Osteocyte (in vitro differentiated cells): ENCODE results near the gene PPFIA3. TPM values are rescaled to one million over a fixed set of nuclear protein-coding genes. Genes with fewer than 3 reads are reported as not detected.
A peak's percentile ranks its signal among the peaks of the same experiment; 100 is the strongest.

Source experiments
- DNase-seq: peaks from one replicate; pipeline ENCODE4 v3.0.0; 2021; ENCODE audit warnings: mixed read lengths; ENCODE audit not compliant: unreplicated experiment; ENCODE audit errors: extremely low spot score
- H3K27ac Mint-ChIP-seq: one replicate; pipeline ENCODE4 v1.8.0; 2021; ENCODE audit warnings: mild to moderate bottlenecking, mixed read lengths; ENCODE audit not compliant: unreplicated experiment
- H3K27me3 Mint-ChIP-seq: one replicate; pipeline ENCODE4 v1.8.0; 2021; ENCODE audit warnings: mixed read lengths; ENCODE audit not compliant: unreplicated experiment
- H3K36me3 Mint-ChIP-seq: one replicate; pipeline ENCODE4 v1.8.0; 2021; ENCODE audit warnings: mixed read lengths; ENCODE audit not compliant: unreplicated experiment
- H3K4me1 Mint-ChIP-seq: one replicate; pipeline ENCODE4 v1.8.0; 2021; ENCODE audit warnings: mixed read lengths; ENCODE audit not compliant: unreplicated experiment
- H3K4me3 Mint-ChIP-seq: one replicate; pipeline ENCODE4 v1.8.0; 2021; ENCODE audit warnings: mild to moderate bottlenecking, moderate library complexity, mixed read lengths; ENCODE audit not compliant: unreplicated experiment
- H3K9me3 Mint-ChIP-seq: one replicate; pipeline ENCODE4 v1.8.0; 2021; ENCODE audit warnings: mixed read lengths; ENCODE audit not compliant: unreplicated experiment
- CTCF ChIP-seq: fragments of 200-600 bp; sonication (generic); IDR thresholded peaks from 2 replicates; pipeline ENCODE4 v1.5.0; 2021; ENCODE audit warnings: antibody characterized with exemption, mild to moderate bottlenecking, moderate library complexity
- total RNA-seq: library from RNA; stranded (reverse); gene quantifications from 2 replicates; pipeline ENCODE4 v1.2.1, GENCODE V29; 2021

The PPFIA3 gene
- total RNA-seq, 1 donor from 2014 or later = 6.6 TPM

GRCh38 chr19:49097453-49098288 is 21.7 kb upstream of the PPFIA3 start:
- Mint-ChIP-seq H3K36me3 (peaks cover 42% of the 10 kb centered on the region), H3K27ac (peak overlapping the region; percentile 61), H3K27me3 (no peaks in the 10 kb centered on the region), H3K9me3 (no peaks in the 10 kb centered on the region), H3K4me3 (no peak overlapping the region), H3K4me1 (peaks cover 9% of the 10 kb centered on the region)
- TF ChIP-seq CTCF = peak; percentile 98
- DNase-seq = peak; percentile 94

- no peak overlapping the region for H3K4me3 Mint-ChIP-seq
- peaks cover 40% of the 10 kb centered on the region for H3K36me3 Mint-ChIP-seq
- no peaks in the 10 kb centered on the region for H3K9me3 Mint-ChIP-seq
- no peak for TF ChIP-seq CTCF
- no peak overlapping the region for H3K27ac Mint-ChIP-seq
- no peak for DNase-seq
- peaks cover 9% of the 10 kb centered on the region for H3K4me1 Mint-ChIP-seq
- no peaks in the 10 kb centered on the region for H3K27me3 Mint-ChIP-seq
Measured at GRCh38 chr19:49098795-49099194, 20.5 kb upstream of the PPFIA3 start.

DNA sequence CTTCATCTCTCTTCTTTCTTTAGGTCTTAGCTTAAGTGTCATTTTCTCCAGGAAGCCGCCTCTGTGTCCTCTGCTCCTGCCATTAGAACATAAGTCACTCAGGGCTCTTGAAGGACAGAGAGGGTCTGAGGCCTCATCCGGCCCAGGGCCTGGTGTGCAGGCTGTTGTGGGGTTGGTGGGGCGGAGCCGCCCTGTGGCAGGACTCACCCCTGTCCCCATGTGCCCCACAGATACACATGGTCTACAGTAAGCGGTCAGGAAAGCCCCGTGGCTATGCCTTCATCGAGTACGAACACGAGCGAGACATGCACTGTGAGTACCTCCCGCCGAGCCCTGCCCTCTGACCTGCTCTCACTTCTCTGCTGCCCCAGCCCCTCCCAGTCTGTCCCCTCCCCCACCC is 18.2 kb upstream of the PPFIA3 start:
- Mint-ChIP-seq H3K4me1 (peaks cover 9% of the 10 kb centered on the region), H3K4me3 (no peak overlapping the region), H3K27ac (no peak overlapping the region), H3K9me3 (no peaks in the 10 kb centered on the region), H3K27me3 (no peaks in the 10 kb centered on the region), H3K36me3 (peaks cover 42% of the 10 kb centered on the region)
- TF ChIP-seq CTCF = no peak
- no peak for DNase-seq

DNA sequence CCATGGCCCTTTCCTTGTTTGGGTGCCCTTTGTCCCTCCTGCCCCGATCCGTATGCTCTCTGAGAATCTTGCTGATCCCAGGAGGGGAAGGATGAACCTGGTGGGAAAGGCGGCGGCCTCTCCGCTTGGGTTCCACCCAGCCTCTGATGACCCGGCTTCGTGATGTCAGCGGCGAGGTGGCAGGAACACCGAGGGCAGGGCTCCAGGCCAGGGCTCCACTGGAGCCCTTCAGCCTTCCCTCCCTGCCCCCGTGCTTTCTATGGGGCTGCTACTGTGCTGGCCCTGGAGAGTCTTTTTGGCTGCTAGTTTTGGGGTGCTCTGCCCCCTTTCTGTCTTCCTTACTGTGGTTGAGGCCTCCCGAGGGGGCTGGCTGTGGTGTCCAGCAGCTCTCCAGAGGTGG is 17.0 kb upstream of the PPFIA3 start:
- no peak overlapping the region for H3K27ac Mint-ChIP-seq

More for the DNA sequence above, 17.0 kb upstream of the PPFIA3 start:
- no peaks in the 10 kb centered on the region for H3K27me3 Mint-ChIP-seq
- peaks cover 46% of the 10 kb centered on the region for H3K36me3 Mint-ChIP-seq
- no peaks in the 10 kb centered on the region for H3K9me3 Mint-ChIP-seq
- H3K4me1 Mint-ChIP-seq = peaks cover 6% of the 10 kb centered on the region
- no peak overlapping the region for H3K4me3 Mint-ChIP-seq
- no peak for TF ChIP-seq CTCF
- DNase-seq = no peak
